GM20000 (cell line): ENCODE measurements around the gene ZNF175.
A peak's percentile ranks its signal among the peaks of the same experiment; 100 is the strongest.

Experiments
- DNase-seq: peaks from one replicate; pipeline ENCODE4 v3.0.0; 2012; ENCODE audit warnings: low spot score
- TF ChIP-seq, protein P1 (sequence below): IDR thresholded peaks from 2 replicates; pipeline ENCODE4 v1.5.1; 2012; ENCODE audit warnings: mild to moderate bottlenecking, control low read depth; ENCODE audit errors: extremely low read depth, missing control alignments

Gene ZNF175

DNA sequence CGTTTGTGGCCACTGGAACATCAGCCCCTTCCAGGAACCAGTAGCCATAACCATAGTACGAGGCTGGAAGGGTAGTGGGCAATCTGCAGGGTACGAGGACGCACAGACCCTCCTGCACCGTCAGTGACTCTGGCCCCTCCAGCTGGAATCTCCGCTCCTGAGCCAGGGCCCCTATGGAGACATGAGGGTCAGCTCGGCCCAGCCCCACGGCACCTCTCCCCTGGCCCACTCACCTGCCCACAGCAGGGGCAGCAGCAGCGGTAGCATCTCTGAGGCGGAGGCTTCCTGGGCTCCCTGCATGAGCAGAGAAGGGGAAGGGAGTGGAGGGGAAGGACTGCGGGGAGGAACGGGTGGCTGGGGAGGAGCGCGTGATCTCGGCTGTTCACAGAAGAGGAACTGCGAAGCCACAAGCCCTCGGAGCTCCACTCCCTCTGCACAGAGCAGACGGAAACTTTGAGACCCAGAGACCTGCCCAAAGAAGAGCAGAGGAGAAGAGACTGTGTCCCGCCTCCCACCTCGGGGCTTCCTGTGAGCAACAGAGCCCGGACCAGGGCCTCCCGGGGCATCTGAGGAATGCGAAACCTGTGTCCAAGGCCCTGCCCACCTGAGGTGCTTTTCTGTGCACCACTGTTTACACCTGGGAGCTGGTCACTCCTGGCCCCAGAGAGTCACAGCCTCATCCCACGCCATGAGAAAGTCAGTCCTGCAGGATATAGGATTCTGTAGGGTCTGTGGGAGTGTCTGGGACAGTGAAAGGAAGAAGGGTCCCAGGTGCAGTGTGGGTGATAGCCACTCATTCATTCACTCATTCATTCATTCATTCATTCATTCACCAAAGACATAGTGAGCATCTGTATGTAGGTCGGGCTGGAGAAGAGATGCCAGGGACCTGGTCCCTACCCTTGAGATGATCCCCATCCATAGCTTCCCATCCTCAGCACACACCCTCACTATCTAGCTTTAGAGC lies 39.5 kb upstream of the ZNF175 start, which contains the start of gene SIGLEC6:
TSS of gene SIGLEC6 (minus strand) at position 322 of the 967 bp plus-strand sequence. CDS start at position 300, 22 bp downstream.
- peak; percentile 55 for DNase-seq
- TF ChIP-seq, protein P1, sequence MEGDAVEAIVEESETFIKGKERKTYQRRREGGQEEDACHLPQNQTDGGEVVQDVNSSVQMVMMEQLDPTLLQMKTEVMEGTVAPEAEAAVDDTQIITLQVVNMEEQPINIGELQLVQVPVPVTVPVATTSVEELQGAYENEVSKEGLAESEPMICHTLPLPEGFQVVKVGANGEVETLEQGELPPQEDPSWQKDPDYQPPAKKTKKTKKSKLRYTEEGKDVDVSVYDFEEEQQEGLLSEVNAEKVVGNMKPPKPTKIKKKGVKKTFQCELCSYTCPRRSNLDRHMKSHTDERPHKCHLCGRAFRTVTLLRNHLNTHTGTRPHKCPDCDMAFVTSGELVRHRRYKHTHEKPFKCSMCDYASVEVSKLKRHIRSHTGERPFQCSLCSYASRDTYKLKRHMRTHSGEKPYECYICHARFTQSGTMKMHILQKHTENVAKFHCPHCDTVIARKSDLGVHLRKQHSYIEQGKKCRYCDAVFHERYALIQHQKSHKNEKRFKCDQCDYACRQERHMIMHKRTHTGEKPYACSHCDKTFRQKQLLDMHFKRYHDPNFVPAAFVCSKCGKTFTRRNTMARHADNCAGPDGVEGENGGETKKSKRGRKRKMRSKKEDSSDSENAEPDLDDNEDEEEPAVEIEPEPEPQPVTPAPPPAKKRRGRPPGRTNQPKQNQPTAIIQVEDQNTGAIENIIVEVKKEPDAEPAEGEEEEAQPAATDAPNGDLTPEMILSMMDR: no peak

GRCh38 chr19:51535535-51535934 lies 35.5 kb upstream of the ZNF175 start:
- DNase-seq: no peak
- TF ChIP-seq, protein P1: no peak

DNA sequence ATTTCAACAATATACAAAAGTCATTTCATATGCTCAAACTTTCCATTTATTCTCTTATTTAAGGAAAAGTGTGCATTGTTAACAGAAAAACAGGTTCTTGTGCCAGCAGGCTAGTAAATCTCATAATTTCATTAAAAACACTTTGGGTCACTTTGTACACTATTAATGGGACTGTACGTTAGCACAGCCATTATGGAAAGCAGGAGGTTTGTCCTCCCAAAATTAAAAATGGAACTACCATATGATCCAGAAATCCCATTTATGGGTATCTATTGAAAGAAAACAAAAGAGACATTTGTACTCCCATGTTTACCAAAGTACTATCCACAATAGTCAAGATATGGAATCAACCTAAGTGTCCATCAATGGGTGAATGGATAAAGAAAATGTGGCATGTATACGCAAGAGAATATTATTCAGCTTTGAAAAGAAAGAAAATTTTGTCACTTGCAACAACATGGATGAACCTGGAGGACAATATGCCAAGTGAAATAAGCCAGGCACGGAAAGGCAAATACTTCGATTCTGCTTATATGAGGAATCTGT lies 31.2 kb upstream of the ZNF175 start:
- DNase-seq: no peak
- TF ChIP-seq, protein P1: no peak

- no peak for DNase-seq
- TF ChIP-seq, protein P1: no peak
Observed at GRCh38 chr19:51541458-51542357, 29.4 kb upstream of the ZNF175 start.

GRCh38 chr19:51542699-51543098 lies 28.4 kb upstream of the ZNF175 start:
- no peak for DNase-seq
- TF ChIP-seq, protein P1: no peak

GRCh38 chr19:51544038-51544437 lies 27.0 kb upstream of the ZNF175 start:
- DNase-seq: no peak
- TF ChIP-seq, protein P1: no peak
